Ecto neural progenitor cell (in vitro differentiated cells): ENCODE results near the gene ARHGAP9.
A peak's percentile ranks its signal among the peaks of the same experiment; 100 is the strongest.
"Not testable (repeated sequence)": the region's sequence is repeated elsewhere in the genome, so short reads cannot be mapped to it uniquely, and the experiment has no call there.

Experiments used
- DNase-seq: peaks from one replicate; pipeline ENCODE4 v3.0.0-alpha.2; 2018; ENCODE audit warnings: low spot score

The ARHGAP9 gene

DNA sequence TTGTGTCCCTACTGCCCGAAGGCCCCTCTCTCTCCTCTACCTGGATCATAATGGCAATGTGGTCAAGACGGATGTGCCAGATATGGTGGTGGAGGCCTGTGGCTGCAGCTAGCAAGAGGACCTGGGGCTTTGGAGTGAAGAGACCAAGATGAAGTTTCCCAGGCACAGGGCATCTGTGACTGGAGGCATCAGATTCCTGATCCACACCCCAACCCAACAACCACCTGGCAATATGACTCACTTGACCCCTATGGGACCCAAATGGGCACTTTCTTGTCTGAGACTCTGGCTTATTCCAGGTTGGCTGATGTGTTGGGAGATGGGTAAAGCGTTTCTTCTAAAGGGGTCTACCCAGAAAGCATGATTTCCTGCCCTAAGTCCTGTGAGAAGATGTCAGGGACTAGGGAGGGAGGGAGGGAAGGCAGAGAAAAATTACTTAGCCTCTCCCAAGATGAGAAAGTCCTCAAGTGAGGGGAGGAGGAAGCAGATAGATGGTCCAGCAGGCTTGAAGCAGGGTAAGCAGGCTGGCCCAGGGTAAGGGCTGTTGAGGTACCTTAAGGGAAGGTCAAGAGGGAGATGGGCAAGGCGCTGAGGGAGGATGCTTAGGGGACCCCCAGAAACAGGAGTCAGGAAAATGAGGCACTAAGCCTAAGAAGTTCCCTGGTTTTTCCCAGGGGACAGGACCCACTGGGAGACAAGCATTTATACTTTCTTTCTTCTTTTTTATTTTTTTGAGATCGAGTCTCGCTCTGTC is 22.8 kb downstream of the ARHGAP9 start:
- DNase-seq = no peak

DNA sequence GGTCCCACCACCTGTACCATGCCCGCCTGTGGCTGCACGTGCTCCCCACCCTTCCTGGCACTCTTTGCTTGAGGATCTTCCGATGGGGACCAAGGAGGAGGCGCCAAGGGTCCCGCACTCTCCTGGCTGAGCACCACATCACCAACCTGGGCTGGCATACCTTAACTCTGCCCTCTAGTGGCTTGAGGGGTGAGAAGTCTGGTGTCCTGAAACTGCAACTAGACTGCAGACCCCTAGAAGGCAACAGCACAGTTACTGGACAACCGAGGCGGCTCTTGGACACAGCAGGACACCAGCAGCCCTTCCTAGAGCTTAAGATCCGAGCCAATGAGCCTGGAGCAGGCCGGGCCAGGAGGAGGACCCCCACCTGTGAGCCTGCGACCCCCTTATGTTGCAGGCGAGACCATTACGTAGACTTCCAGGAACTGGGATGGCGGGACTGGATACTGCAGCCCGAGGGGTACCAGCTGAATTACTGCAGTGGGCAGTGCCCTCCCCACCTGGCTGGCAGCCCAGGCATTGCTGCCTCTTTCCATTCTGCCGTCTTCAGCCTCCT is 23.4 kb downstream of the ARHGAP9 start:
- DNase-seq = peak; percentile 82

DNA sequence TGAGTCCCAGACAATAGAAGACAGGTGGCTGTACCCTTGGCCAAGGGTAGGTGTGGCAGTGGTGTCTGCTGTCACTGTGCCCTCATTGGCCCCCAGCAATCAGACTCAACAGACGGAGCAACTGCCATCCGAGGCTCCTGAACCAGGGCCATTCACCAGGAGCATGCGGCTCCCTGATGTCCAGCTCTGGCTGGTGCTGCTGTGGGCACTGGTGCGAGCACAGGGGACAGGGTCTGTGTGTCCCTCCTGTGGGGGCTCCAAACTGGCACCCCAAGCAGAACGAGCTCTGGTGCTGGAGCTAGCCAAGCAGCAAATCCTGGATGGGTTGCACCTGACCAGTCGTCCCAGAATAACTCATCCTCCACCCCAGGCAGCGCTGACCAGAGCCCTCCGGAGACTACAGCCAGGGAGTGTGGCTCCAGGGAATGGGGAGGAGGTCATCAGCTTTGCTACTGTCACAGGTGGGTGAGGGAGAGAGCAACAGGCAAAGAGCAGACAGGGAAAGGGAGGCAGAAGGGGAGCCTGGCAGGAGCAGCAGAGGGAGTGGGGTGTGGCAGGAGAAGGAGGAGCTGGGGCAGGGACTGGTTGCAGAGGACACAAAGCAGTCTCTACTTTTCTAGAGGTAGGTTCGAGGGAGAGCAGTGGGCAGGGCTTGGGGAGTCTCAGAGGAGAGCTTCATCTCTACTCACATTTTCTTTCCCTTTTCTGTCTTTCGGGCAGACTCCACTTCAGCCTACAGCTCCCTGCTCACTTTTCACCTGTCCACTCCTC is 24.1 kb downstream of the ARHGAP9 start:
- no peak for DNase-seq

- peak; percentile 89 for DNase-seq
Measured at GRCh38 chr12:57454566-57455373, 24.9 kb downstream of the ARHGAP9 start, which contains the start of gene INHBE. Gene INHBE, plus strand, starts transcription at chr12:57455307. Its CDS starts 230 bp downstream, at chr12:57455537.

GRCh38 chr12:57454213-57454565 is 25.5 kb downstream of the ARHGAP9 start:
- no peak for DNase-seq

DNA sequence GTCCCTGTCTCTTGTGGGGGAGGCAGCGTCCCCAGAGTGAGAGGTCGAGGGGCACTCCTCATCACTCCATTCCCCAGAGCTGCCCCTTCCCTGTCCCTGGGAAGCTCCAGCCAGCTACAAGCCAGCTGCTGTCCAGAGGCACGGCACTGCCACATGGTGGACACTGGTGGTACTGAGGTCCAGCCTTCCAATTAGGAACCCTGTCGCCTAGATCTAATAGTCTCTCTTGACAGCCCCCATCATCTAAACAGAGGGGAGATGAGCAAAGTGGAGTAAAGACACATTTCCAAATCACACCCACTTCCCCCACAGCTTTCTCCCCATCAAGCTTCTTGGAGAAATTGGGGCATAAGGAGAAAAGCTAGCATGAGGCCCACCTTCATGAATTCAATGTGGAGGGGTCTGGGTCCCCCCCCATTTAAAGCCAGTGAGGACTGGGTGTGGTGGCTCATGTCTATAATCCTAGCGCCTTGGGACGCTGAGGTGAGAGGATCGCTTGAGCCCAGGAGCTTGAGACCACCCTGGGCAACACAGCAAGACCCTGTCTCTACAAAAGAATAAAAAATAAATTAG is 26.6 kb downstream of the ARHGAP9 start:
- peak; percentile 92 for DNase-seq

DNA sequence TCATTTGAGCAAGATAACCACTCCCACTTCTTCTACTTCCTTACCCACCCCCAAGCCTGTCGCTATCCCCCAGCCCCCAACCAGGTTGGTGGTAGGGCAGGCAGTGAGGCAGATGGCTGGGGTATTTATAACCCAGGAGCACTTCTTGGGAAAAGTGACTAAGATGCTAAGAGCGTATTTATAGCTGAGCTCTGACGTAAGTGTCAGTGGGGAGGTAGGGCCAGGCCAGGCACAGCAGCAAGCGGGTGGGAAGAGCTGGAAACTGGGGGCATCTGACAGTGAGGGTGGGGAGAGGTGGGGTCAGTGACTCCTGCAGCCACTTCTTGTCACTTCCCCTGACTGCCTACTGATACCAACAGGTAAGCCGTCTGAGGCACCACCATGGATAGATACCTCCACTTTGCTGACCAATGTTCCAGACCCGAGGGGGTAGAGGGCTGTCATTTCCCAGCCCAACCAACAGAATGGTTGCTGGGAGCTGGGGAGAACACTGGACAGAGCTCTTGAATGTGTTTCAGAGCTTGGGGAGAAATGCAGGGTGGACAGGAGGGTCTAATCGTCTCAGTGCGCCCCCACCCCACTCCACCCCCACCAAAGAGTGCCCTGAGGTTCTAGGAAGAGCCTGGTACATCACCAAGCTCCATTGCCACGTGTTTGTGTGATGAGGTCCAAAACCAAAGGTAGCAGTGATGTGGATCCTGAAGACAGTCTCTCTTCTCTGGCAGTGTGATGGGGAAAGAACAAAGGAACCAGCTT is 27.3 kb downstream of the ARHGAP9 start:
- DNase-seq = no peak

DNA sequence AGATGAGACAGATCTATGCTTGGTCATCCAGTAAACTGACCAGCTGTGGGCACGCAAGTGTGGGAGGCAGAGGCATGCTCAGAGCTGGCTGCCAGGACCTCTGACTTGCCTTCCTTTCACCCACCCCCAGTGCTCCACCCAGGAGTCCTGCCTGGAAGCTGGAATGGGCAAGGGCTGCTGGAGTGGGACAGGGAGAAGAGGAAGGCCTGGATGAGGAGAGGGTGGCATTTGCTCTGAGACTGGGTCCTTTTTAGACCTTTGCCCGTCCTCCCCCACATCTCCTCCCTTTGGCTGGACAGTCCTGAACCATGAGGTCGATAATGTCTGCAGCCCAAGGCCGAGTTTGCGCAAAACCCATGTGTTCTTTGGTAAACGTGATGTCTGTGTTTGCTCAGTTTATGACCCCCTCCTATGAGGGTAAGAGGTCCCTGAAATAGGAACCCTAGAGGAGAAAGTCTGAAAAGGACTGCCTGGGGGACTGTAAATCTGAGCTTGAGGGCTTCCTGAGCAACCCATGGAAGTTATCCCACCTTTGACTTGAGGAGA is 28.4 kb downstream of the ARHGAP9 start:
- DNase-seq = no peak

GRCh38 chr12:57450057-57450456 is 29.6 kb downstream of the ARHGAP9 start:
- DNase-seq = no peak

GRCh38 chr12:57449375-57449774 is 30.3 kb downstream of the ARHGAP9 start:
- DNase-seq = no peak

GRCh38 chr12:57448669-57449068 is 31.0 kb downstream of the ARHGAP9 start:
- no peak for DNase-seq

GRCh38 chr12:57446292-57446960 is 33.2 kb downstream of the ARHGAP9 start:
- DNase-seq = no peak

- DNase-seq = no peak
Measured at GRCh38 chr12:57444744-57445143, 34.9 kb downstream of the ARHGAP9 start.

- DNase-seq = not testable (repeated sequence)
Measured at GRCh38 chr12:57444337-57444736, 35.3 kb downstream of the ARHGAP9 start.

DNA sequence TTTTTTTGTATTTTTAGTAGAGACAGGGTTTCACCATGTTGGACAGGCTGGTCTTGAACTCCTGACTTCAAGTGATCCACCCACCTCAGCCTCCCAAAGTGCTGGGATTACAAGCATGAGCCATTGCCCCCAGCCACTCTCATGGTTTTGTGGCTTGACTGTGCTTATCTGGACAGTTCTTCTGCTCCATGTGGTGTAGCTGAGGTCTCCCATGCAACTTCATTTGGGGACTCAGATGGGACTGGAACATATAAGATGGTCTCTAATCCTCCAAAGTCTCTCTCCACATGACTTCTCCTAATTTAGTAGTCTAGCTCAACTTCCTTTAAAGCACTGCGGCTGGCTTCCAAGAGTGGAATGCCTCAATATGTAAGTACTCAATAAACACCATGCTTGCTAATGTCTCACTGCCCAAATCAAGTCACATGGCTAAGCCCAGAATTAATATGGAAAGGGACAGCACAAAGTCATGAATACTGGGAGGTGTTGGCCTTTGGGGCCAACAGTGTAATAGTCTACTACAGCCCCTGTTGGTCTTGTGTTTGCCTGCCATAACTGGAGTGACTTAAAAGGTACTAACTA is 37.7 kb downstream of the ARHGAP9 start:
- DNase-seq = no peak

DNA sequence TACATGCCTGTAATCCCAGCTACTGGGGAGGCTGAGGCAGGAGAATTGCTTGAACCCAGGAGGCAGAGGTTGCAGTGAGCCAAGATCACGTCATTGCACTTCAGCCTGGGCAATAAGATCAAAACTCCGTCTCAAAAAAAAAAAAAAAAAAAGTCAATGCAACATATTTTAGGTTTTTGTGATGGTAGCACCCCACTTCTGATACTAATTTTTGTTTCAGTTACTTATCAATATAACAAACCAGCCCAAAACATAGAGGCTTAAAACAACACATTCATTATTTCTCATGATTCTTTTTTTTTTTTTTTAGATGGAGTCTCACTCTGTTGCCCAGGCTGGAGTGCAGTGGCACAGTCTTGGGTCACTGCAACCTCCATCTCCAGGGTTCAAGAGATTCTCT is 38.3 kb downstream of the ARHGAP9 start:
- not testable (repeated sequence) for DNase-seq

DNA sequence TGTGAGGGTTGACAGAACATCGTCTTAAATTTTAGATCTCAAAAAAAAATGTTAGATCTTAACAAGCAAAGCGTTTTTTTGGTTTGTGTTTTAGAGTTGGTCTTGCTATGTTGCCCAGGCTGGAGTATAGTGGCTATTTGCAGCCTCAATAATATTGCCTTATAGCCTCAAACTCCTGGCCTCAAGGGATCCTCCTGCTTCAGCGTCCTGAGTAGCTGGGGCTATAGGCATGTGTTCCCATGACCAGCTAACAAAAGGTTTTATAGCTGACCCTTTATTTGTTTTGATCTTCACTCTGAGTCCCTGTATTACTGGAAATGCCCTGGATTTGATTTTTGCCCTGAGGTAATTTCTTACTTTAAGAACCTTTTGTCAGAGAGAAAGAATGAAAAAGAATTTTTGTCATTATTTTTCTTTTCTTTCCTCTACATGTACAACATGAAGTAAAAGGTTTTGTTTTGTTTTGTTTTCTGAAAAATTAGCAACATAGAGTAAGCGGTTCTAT is 39.9 kb downstream of the ARHGAP9 start:
- DNase-seq = no peak

DNA sequence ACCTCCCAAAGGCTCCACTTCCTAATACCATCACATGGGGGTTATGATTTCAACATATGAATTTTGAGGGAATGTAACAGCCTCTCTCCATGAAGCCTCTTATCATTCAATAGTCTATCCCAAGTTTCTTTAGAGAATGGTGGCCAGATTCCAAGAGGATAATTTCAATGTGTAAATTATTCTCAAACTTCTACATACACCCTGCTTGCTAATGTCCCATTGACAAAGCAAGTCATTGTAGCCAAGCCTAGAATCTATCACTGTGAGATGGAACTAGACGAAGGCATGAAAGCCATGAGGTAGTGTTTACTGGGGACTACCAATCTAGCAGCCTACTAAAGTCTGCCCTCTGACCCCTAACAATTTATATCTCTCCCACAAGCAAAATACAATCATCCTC is 41.3 kb downstream of the ARHGAP9 start:
- DNase-seq = no peak

DNA sequence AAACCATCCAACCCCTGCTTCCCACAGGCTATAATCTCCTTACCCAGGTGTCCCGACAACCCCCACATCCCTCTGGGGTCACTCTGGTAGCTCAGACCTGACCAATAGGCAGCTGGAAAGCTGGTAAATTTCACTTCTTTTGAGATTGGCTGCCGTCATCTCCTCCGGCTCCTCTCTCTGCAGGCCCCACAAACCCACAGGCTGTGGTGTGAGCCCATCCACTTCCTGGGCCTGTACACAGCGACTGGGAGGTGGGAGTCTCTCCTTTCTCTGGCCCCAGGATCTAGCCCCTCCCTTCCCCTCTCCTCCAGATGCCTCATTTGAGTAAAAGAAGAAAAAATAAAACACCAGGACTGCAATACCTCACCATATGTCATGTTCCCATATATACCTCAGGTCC is 44.4 kb downstream of the ARHGAP9 start:
- DNase-seq = no peak
